ENCODE data around the gene TMEM8B. TPM values are rescaled to one million over a fixed set of nuclear protein-coding genes. Genes with fewer than 3 reads are reported as not detected.

Gene TMEM8B
- total and polyA plus RNA-seq, 10 of the 15 experiments (the other 5 are each of a cell fraction or from before 2014, with no cell fraction given): 0.19 to 7.6 (median 2.5) TPM

DNA sequence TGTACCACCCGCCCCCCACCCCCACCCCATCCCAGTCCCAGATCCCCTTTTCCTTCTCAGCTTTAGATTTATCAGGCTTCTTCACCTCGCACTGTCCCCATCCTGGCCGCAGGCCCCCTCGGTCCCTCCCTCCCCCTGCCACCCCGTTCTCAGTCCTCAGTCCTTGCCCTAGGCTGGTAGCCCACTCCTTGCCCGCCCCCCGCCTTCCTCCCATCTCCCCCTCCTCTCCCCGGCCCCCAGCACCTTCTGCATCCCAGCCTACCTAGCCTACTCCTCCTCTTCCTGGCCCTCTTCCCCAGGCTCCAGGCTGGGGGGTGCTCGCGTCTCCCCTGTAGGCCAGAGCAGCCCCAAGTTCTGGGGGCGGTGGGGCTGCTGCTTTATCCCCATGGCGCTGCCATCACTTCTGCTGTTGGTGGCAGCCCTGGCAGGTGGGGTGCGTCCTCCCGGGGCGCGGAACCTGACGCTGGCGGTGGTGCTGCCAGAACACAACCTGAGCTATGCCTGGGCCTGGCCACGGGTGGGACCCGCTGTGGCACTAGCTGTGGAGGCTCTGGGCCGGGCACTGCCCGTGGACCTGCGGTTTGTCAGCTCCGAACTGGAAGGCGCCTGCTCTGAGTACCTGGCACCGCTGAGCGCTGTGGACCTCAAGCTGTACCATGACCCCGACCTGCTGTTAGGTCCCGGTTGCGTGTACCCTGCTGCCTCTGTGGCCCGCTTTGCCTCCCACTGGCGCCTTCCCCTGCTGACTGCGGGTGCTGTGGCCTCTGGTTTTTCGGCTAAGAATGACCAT, 36.8 kb upstream of the TMEM8B start:
- Histone ChIP-seq H2AFZ (ENCODE audit: control insufficient read depth, low read depth, low read length) (no peak overlapping the region), H4K20me1 (ENCODE audit: control insufficient read depth, insufficient read depth) (no peaks in the 10 kb centered on the region; the same call in 1 of the 2 replicates), H3K36me3 (ENCODE audit: control insufficient read depth in 2 of 2, insufficient read depth in 2 of 2, low read length in 1 of 2) (no peaks in the 10 kb centered on the region; a peak in 3 of 4 replicates), H3K4me3 (no peak overlapping the region), H3K27ac (ENCODE audit: control insufficient read depth, insufficient read depth) (no peak overlapping the region), H3K9ac (ENCODE audit: control insufficient read depth, insufficient read depth, low read length) (no peak overlapping the region), H3K4me1 (ENCODE audit: control insufficient read depth, insufficient read depth, low read length) (peaks cover 5% of the 10 kb centered on the region), H3K4me2 (ENCODE audit: control insufficient read depth, insufficient read depth) (no peak overlapping the region), H3K9me3 (replicated peaks; ENCODE audit: control insufficient read depth, insufficient read depth, low read length) (no peaks in the 10 kb centered on the region), H3K27me3 (replicated peaks in 1 of 2; ENCODE audit: control insufficient read depth in 2 of 2, insufficient read depth in 2 of 2, low read length in 1 of 2) (no peaks in the 10 kb centered on the region), H3K79me2 (ENCODE audit: control insufficient read depth, insufficient read depth, low read length) (no peaks in the 10 kb centered on the region)
- 99% methylated on average over 24 of the region's 34 CpGs for WGBS (ENCODE audit: insufficient coverage, insufficient replicate concordance, low lambda C conversion rate, missing lambda C conversion rate)
- ATAC-seq: no peak
- in situ Hi-C loops (cut with MboI) (no loop called here), intact Hi-C loops (cut with micrococcal nuclease; ENCODE audit: unreplicated experiment) (no loop called here)
- BruUV-seq (replicated peaks): no TSS peak
- ChIA-PET CTCF (interaction anchor here (1.2 to 2.3 kb wide), 4 partner anchors 32 to 90 kb away, joined by 3 to 7 read pairs (median 6); no protein-coding TSS in a partner anchor), SMC1A (ENCODE audit: uncharacterized antibody, unreplicated experiment) (interaction anchor here (0.5 kb wide), 1 partner anchor 15 kb away, joined by 3 read pairs; no protein-coding TSS in a partner anchor), RAD21 (ENCODE audit: unreplicated experiment) (interaction anchor here (1.1 kb wide), 1 partner anchor 34 kb away, joined by 4 read pairs; no protein-coding TSS in a partner anchor), POLR2A (no interaction called here)
- no peak for DNase-seq (ENCODE audit: low read depth, low spot score)
- TF ChIP-seq KAT2A (conservative IDR thresholded peaks at IDR 0.05; ENCODE audit: control insufficient read depth, low read depth, low read length) (no peak), CBFB (IDR thresholded peaks at IDR 0.05; ENCODE audit: low read depth) (no peak)
- FAIRE-seq: no peak

DNA sequence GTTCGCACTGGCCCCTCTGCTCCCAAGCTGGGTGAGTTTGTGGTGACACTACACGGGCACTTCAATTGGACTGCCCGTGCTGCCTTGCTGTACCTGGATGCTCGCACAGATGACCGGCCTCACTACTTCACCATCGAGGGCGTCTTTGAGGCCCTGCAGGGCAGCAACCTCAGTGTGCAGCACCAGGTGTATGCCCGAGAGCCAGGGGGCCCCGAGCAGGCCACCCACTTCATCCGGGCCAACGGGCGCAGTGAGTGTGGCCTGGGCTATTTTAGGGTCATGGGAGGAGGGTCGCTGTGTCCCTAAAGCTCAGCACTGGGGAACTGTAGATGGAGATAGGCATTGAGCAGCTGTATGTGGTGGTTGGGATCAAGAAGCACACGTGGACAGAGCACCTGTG, 36.2 kb upstream of the TMEM8B start:
- no peaks in the 10 kb centered on the region; a peak in 2 of 4 replicates for H3K36me3 ChIP-seq (ENCODE audit: control insufficient read depth in 2 of 2, insufficient read depth in 2 of 2, low read length in 1 of 2)
- no peak overlapping the region for H3K27ac ChIP-seq (ENCODE audit: control insufficient read depth, insufficient read depth)
- H3K4me2 ChIP-seq (ENCODE audit: control insufficient read depth, insufficient read depth): no peak overlapping the region
- FAIRE-seq (no peak), DNase-seq (ENCODE audit: low read depth, low spot score) (no peak), ATAC-seq (no peak)
- H3K9me3 ChIP-seq (replicated peaks; ENCODE audit: control insufficient read depth, insufficient read depth, low read length): no peaks in the 10 kb centered on the region
- no peaks in the 10 kb centered on the region for H3K27me3 ChIP-seq (replicated peaks in 1 of 2; ENCODE audit: control insufficient read depth in 2 of 2, insufficient read depth in 2 of 2, low read length in 1 of 2)
- no TSS peak for BruUV-seq (replicated peaks)
- H4K20me1 ChIP-seq (ENCODE audit: control insufficient read depth, insufficient read depth): no peaks in the 10 kb centered on the region; the same call in 1 of the 2 replicates
- in situ Hi-C loops (cut with MboI) (no loop called here), intact Hi-C loops (cut with micrococcal nuclease; ENCODE audit: unreplicated experiment) (no loop called here)
- ChIA-PET CTCF (interaction anchor here (1.4 to 2.3 kb wide), 2 partner anchors 31 to 89 kb away, joined by 5 to 6 read pairs; no protein-coding TSS in a partner anchor), RAD21 (ENCODE audit: unreplicated experiment) (no interaction called here), POLR2A (no interaction called here), SMC1A (ENCODE audit: uncharacterized antibody, unreplicated experiment) (no interaction called here)
- H2AFZ ChIP-seq (ENCODE audit: control insufficient read depth, low read depth, low read length): no peak overlapping the region
- 91% methylated on average over 14 of the region's 14 CpGs for WGBS (ENCODE audit: insufficient coverage, insufficient replicate concordance, low lambda C conversion rate, missing lambda C conversion rate)
- H3K79me2 ChIP-seq (ENCODE audit: control insufficient read depth, insufficient read depth, low read length): no peaks in the 10 kb centered on the region
- no peak overlapping the region for H3K9ac ChIP-seq (ENCODE audit: control insufficient read depth, insufficient read depth, low read length)
- H3K4me3 ChIP-seq: no peak overlapping the region
- peaks cover 11% of the 10 kb centered on the region for H3K4me1 ChIP-seq (ENCODE audit: control insufficient read depth, insufficient read depth, low read length)
- TF ChIP-seq TCF12 (IDR thresholded peaks at IDR 0.05; ENCODE audit: low read depth, low read length) (no peak), SMAD1 (IDR thresholded peaks at IDR 0.05; ENCODE audit: low read depth, partially characterized antibody) (no peak), CHD2 (IDR thresholded peaks at IDR 0.05; ENCODE audit: borderline replicate concordance, low read depth, low read length) (no peak), IKZF1 (conservative IDR thresholded peaks at IDR 0.05) (no peak), POLR2AphosphoS2 (IDR thresholded peaks at IDR 0.05; ENCODE audit: low read depth, low read length) (no peak), NFIC (IDR thresholded peaks at IDR 0.05; ENCODE audit: low read depth, low read length) (no peak), NR2C2 (IDR thresholded peaks at IDR 0.05; ENCODE audit: borderline replicate concordance, control insufficient read depth, insufficient read length, low read depth) (no peak), STAT1 (conservative IDR thresholded peaks at IDR 0.05) (no peak)
- TF ChIP-seq, protein P1, sequence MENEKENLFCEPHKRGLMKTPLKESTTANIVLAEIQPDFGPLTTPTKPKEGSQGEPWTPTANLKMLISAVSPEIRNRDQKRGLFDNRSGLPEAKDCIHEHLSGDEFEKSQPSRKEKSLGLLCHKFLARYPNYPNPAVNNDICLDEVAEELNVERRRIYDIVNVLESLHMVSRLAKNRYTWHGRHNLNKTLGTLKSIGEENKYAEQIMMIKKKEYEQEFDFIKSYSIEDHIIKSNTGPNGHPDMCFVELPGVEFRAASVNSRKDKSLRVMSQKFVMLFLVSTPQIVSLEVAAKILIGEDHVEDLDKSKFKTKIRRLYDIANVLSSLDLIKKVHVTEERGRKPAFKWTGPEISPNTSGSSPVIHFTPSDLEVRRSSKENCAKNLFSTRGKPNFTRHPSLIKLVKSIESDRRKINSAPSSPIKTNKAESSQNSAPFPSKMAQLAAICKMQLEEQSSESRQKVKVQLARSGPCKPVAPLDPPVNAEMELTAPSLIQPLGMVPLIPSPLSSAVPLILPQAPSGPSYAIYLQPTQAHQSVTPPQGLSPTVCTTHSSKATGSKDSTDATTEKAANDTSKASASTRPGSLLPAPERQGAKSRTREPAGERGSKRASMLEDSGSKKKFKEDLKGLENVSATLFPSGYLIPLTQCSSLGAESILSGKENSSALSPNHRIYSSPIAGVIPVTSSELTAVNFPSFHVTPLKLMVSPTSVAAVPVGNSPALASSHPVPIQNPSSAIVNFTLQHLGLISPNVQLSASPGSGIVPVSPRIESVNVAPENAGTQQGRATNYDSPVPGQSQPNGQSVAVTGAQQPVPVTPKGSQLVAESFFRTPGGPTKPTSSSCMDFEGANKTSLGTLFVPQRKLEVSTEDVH (IDR thresholded peaks at IDR 0.05; ENCODE audit: low read depth, partially characterized antibody): no peak
- TF ChIP-seq, protein P2, sequence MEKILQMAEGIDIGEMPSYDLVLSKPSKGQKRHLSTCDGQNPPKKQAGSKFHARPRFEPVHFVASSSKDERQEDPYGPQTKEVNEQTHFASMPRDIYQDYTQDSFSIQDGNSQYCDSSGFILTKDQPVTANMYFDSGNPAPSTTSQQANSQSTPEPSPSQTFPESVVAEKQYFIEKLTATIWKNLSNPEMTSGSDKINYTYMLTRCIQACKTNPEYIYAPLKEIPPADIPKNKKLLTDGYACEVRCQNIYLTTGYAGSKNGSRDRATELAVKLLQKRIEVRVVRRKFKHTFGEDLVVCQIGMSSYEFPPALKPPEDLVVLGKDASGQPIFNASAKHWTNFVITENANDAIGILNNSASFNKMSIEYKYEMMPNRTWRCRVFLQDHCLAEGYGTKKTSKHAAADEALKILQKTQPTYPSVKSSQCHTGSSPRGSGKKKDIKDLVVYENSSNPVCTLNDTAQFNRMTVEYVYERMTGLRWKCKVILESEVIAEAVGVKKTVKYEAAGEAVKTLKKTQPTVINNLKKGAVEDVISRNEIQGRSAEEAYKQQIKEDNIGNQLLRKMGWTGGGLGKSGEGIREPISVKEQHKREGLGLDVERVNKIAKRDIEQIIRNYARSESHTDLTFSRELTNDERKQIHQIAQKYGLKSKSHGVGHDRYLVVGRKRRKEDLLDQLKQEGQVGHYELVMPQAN (conservative IDR thresholded peaks at IDR 0.05): no peak

All from GM12878 (cell line).